Measurements from ENCODE around the gene ADPRHL1. TPM values are rescaled to one million over a fixed set of nuclear protein-coding genes. Genes with fewer than 3 reads are reported as not detected.

The ADPRHL1 gene
- total and polyA plus RNA-seq, 4 donors = 0.28 to 0.67 (median 0.55) TPM

DNA sequence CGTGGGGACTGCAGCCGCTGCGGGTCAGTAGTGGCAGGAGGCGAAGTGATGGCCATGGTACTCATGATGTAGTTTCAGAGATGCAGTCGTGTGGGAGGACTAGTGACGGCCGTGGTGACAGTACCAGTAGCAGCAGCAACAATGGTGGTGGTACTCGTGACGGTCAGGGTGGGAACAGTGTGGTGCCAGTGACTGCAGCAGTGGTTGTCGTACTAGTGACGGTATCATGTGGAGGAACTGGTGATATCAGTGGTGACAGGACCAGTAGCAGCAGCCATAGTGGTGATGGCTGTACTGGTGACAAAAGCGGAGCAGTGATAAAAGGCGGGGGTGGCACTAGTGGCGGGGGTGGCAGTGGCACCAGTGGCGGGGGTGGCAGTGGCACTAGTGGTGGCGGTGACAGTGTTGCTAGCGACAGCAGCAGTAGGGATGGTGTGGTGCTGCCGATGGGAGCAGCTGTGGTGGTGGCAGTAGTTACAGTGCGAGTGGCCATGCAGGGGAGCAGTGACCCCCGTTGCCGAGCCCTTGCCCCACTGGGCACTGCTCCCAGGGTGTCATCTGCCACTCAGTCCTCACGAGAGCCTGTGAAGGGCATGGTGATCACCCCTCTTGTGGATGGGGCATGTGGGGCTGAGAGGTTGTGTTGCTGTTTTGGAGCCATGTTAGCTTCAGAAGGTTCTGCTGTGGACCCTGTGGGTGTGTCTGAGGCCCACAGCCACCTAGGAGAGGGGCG lies 22.7 kb downstream of the ADPRHL1 start:
- Histone ChIP-seq H3K27ac (ENCODE audit: low read depth in 1 of 2, low read length in 2 of 2) (no peak overlapping the region), H3K4me3 (ENCODE audit: low read depth in 1 of 3, low read length in 3 of 3) (no peak overlapping the region), H3K36me3 (ENCODE audit: control insufficient read depth in 4 of 4, insufficient read depth in 3 of 4, low read depth in 1 of 4, low read length in 3 of 4) (no peaks in the 10 kb centered on the region), H3K4me1 (ENCODE audit: control insufficient read depth in 4 of 4, insufficient read depth in 4 of 4, low read length in 3 of 4) (no peaks in the 10 kb centered on the region), H3K9ac (ENCODE audit: low read depth in 1 of 2, low read length in 2 of 2) (no peak overlapping the region), H3K9me3 (ENCODE audit: control insufficient read depth in 4 of 4, low read length in 3 of 4) (no peaks in the 10 kb centered on the region), H3K27me3 (ENCODE audit: control insufficient read depth in 4 of 4, insufficient read depth in 4 of 4, low read length in 3 of 4) (no peaks in the 10 kb centered on the region)
- 95% methylated on average over 23 of the region's 23 CpGs for WGBS
- TF ChIP-seq, protein P1, sequence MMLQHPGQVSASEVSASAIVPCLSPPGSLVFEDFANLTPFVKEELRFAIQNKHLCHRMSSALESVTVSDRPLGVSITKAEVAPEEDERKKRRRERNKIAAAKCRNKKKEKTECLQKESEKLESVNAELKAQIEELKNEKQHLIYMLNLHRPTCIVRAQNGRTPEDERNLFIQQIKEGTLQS (IDR thresholded peaks at IDR 0.05) = no peak
- TF ChIP-seq, protein P2, sequence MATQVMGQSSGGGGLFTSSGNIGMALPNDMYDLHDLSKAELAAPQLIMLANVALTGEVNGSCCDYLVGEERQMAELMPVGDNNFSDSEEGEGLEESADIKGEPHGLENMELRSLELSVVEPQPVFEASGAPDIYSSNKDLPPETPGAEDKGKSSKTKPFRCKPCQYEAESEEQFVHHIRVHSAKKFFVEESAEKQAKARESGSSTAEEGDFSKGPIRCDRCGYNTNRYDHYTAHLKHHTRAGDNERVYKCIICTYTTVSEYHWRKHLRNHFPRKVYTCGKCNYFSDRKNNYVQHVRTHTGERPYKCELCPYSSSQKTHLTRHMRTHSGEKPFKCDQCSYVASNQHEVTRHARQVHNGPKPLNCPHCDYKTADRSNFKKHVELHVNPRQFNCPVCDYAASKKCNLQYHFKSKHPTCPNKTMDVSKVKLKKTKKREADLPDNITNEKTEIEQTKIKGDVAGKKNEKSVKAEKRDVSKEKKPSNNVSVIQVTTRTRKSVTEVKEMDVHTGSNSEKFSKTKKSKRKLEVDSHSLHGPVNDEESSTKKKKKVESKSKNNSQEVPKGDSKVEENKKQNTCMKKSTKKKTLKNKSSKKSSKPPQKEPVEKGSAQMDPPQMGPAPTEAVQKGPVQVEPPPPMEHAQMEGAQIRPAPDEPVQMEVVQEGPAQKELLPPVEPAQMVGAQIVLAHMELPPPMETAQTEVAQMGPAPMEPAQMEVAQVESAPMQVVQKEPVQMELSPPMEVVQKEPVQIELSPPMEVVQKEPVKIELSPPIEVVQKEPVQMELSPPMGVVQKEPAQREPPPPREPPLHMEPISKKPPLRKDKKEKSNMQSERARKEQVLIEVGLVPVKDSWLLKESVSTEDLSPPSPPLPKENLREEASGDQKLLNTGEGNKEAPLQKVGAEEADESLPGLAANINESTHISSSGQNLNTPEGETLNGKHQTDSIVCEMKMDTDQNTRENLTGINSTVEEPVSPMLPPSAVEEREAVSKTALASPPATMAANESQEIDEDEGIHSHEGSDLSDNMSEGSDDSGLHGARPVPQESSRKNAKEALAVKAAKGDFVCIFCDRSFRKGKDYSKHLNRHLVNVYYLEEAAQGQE (IDR thresholded peaks at IDR 0.05) = no peak
- no peak for DNase-seq (ENCODE audit: low spot score)

DNA sequence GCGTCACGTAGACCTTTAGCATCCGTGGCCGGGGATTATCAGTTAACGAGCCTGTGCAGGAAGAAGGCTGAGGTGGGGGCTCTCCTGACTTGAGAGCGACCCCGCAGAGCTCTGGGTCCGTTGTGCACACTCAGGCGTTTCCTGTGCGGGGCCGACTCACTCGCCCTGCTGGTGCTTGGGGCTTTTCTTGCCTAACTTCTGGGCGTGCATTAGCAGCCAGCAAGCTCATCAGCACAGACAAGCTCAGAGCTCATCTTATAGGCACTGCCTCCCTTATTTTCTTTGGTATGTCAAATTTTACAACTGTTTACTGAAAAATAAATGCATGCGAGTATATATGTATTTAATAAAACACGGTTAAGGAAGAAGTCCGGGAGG lies 23.7 kb downstream of the ADPRHL1 start:
- H3K36me3 ChIP-seq (ENCODE audit: control insufficient read depth in 4 of 4, insufficient read depth in 3 of 4, low read depth in 1 of 4, low read length in 3 of 4) = no peaks in the 10 kb centered on the region
- H3K9me3 ChIP-seq (ENCODE audit: control insufficient read depth in 4 of 4, low read length in 3 of 4) = no peaks in the 10 kb centered on the region
- TF ChIP-seq RXRA (IDR thresholded peaks at IDR 0.05) (no peak), JUND (IDR thresholded peaks at IDR 0.05) (no peak), GABPA (IDR thresholded peaks at IDR 0.05 in 1 of 2, conservative IDR thresholded peaks at IDR 0.05 in 1 of 2) (no peak), RAD21 (IDR thresholded peaks at IDR 0.05) (no peak), TAF1 (conservative IDR thresholded peaks at IDR 0.05) (no peak), YY1 (IDR thresholded peaks at IDR 0.05) (no peak)
- TF ChIP-seq, protein P3, sequence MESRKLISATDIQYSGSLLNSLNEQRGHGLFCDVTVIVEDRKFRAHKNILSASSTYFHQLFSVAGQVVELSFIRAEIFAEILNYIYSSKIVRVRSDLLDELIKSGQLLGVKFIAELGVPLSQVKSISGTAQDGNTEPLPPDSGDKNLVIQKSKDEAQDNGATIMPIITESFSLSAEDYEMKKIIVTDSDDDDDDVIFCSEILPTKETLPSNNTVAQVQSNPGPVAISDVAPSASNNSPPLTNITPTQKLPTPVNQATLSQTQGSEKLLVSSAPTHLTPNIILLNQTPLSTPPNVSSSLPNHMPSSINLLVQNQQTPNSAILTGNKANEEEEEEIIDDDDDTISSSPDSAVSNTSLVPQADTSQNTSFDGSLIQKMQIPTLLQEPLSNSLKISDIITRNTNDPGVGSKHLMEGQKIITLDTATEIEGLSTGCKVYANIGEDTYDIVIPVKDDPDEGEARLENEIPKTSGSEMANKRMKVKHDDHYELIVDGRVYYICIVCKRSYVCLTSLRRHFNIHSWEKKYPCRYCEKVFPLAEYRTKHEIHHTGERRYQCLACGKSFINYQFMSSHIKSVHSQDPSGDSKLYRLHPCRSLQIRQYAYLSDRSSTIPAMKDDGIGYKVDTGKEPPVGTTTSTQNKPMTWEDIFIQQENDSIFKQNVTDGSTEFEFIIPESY (IDR thresholded peaks at IDR 0.05) = no peak
- WGBS = 88% methylated on average over 16 of the region's 16 CpGs
- no peak overlapping the region for H3K27ac ChIP-seq (ENCODE audit: low read depth in 1 of 2, low read length in 2 of 2)
- no peaks in the 10 kb centered on the region for H3K4me1 ChIP-seq (ENCODE audit: control insufficient read depth in 4 of 4, insufficient read depth in 4 of 4, low read length in 3 of 4)
- no peak overlapping the region for H3K9ac ChIP-seq (ENCODE audit: low read depth in 1 of 2, low read length in 2 of 2)
- no peak overlapping the region for H3K4me3 ChIP-seq (ENCODE audit: low read depth in 1 of 3, low read length in 3 of 3)
- H3K27me3 ChIP-seq (ENCODE audit: control insufficient read depth in 4 of 4, insufficient read depth in 4 of 4, low read length in 3 of 4) = no peaks in the 10 kb centered on the region
- no peak for DNase-seq (ENCODE audit: low spot score)

DNA sequence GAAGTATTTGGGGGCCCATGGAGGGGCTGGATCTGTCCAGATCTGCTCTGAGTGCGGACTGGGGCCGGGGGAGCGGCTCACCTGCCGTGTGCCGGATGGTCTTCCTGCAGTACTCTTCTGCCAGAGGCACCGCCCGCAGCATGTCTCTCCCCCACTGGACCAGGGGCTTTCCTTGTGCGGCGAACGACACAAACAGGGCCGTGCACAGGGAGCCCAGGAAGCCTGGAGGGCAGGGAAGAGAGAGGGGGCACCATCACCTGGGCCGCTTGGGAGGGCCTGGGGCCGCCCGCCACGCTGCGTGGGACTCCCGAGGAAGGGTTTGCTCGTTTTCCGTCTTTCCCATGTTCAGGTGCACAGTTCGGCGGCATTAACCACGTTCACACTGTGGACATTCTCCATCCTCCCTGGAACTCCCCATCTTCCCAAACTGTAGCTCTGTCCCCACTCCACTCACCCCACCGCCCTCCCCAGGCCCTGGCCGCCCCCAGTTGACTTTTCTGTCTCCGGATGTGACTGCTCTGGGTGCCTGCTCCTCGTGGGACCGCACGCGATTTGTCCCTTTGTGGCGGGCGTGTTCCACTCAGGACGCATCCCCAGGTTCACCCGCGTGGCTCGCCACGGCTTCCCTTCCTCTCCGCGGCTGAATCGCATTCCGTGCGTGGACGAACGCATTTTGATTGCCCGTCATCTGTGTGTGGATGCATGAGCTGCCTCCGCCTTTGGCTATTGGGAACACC lies 24.2 kb downstream of the ADPRHL1 start:
- Histone ChIP-seq H3K4me3 (ENCODE audit: low read depth in 1 of 3, low read length in 3 of 3) (no peak overlapping the region), H3K9ac (ENCODE audit: low read depth in 1 of 2, low read length in 2 of 2) (no peak overlapping the region), H3K4me1 (ENCODE audit: control insufficient read depth in 4 of 4, insufficient read depth in 4 of 4, low read length in 3 of 4) (no peaks in the 10 kb centered on the region), H3K9me3 (ENCODE audit: control insufficient read depth in 4 of 4, low read length in 3 of 4) (no peaks in the 10 kb centered on the region), H3K27me3 (ENCODE audit: control insufficient read depth in 4 of 4, insufficient read depth in 4 of 4, low read length in 3 of 4) (no peaks in the 10 kb centered on the region), H3K36me3 (ENCODE audit: control insufficient read depth in 4 of 4, insufficient read depth in 3 of 4, low read depth in 1 of 4, low read length in 3 of 4) (no peaks in the 10 kb centered on the region), H3K27ac (ENCODE audit: low read depth in 1 of 2, low read length in 2 of 2) (no peak overlapping the region)
- no peak for DNase-seq (ENCODE audit: low spot score)
- no peak for TF ChIP-seq RXRA (IDR thresholded peaks at IDR 0.05)
- TF ChIP-seq, protein P2 (IDR thresholded peaks at IDR 0.05) = no peak
- 97% methylated on average over 45 of the region's 45 CpGs for WGBS
